Fibroblast of gingiva (primary cell): ENCODE results near the gene CES3.
A peak's percentile ranks its signal among the peaks of the same experiment; 100 is the strongest.

Source experiments
- DNase-seq: peaks from one replicate; pipeline ENCODE4 v3.0.0-alpha.2; 2011; ENCODE audit warnings: low read depth

CES3 gene

DNA sequence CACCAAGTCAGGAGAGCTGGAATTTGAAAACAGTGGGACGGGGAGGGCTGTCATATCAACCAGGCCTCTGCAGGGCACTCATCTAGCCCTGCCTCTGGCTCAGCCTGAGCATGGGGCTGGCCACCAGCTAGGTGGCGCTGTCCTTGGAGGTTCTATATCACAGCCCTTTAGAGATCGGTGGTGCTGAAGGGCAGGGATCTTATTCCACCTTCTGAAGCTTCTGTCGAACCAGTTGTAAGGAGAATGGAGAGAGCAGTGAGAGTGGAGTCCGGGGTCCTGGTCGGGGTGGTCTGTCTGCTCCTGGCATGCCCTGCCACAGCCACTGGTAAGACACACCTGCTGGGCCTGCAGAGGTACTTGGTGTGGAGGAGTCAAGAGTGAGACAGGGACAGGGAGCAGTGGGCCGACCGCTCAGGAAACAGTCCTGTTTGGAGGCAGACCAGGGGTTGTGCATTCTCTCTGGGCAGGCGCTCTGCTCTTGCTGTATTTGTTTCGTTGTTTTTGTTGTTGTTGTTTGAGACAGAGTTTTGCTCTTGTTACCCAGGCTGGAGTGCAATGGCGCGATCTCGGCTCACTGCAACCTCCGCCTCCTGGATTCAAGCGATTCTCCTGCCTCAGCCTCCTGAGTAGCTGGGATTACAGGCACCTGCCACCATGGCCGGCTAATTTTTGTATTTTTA, at the start of gene CES3:
Gene CES3, plus strand, starts transcription at position 202 of the 680 bp plus-strand sequence. Its CDS starts 42 bp downstream, at position 244.
- DNase-seq = peak; percentile 48

GRCh38 chr16:66911801-66912200, 49.3 kb upstream of the CES3 start:
- DNase-seq = no peak

GRCh38 chr16:66913081-66913480, 48.0 kb upstream of the CES3 start:
- DNase-seq = no peak

GRCh38 chr16:66913711-66914110, 47.4 kb upstream of the CES3 start:
- no peak for DNase-seq

DNA sequence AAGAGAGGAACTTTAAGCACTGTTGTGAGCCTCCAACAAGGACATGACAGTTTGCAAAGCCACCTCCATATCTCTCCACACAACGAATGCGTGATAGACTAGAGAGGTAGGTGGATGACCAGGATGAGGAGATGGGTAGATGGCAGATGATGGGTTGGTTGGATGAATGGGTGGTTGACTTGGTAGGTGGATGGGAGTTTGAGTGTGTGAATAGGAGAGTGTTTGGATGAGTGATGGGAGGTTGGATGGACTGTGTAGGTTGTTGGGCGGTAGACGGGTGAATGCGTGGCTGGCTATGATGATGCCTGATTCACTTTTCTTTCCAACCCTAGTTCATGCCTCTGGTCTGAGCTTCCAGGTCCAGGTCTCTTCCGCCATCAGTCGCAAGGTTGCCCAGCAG, 46.5 kb upstream of the CES3 start:
- DNase-seq = no peak

GRCh38 chr16:66915041-66915440, 46.0 kb upstream of the CES3 start:
- no peak for DNase-seq

DNA sequence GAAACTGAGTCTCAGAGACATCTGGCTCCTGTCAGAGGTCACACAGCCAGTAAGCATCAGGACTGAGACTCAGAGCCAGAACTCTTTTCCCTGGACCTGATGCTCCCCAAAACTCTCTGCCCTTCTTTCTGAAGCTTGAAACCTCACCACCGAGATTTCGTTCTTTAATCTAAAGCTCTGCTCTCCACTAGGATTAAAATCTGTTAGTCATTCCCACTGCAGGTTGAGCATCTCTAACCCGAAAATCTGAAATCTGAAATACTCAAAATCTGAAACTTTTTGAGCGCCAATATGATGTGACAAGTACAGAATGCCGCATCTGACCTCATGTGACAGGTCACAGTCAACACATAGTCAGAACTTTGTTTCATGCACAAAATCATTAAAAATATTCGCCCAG, 44.5 kb upstream of the CES3 start:
- no peak for DNase-seq

GRCh38 chr16:66917741-66918140, 43.3 kb upstream of the CES3 start:
- DNase-seq = no peak

- DNase-seq = no peak
Observed at GRCh38 chr16:66918355-66918754, 42.7 kb upstream of the CES3 start.

DNA sequence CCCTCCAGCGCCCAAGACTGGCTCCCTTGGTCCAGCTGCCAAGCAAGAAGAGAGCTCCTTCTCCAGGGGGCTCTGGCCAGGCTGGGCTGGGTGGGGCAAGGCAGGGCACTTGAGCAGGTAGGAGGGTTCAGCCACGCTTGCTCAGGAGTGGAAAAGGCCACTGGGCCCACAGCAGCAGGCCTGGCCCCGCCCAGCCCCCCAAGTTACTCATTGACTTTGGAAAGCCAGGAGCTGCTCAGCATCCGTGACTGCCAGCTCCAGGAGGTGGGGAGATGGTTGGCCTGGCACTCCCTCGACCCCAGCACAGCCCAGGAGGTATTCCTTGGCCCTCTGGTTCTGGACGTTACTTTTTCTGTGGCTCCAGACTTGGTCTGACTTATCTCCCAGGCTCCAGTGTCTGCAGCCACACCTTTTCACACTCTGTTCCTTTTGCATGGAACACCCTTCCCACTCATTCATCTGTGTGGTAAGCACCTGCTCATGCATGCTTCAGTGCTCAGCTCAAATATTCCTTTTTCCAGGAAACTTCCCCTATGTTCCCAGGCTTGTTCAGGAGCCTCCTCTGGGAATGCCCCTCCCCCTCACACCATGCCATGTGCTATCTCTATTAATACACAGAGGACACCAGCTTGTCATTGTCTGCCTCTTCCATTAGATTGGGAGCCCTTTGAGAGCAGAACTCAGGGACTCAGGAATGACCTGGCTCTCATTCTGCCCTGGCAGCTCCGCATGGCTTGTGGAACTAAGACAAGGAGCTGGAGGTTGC, 42.1 kb upstream of the CES3 start, which contains the start of gene CDH16:
Gene CDH16, minus strand, starts transcription at position 83 of the 766 bp plus-strand sequence. CDS start 820 bp downstream, outside the sequence.
- DNase-seq = no peak

- no peak for DNase-seq
Observed at GRCh38 chr16:66919569-66920298, 41.3 kb upstream of the CES3 start.

- DNase-seq = no peak
Observed at GRCh38 chr16:66920299-66920590, 40.8 kb upstream of the CES3 start.

DNA sequence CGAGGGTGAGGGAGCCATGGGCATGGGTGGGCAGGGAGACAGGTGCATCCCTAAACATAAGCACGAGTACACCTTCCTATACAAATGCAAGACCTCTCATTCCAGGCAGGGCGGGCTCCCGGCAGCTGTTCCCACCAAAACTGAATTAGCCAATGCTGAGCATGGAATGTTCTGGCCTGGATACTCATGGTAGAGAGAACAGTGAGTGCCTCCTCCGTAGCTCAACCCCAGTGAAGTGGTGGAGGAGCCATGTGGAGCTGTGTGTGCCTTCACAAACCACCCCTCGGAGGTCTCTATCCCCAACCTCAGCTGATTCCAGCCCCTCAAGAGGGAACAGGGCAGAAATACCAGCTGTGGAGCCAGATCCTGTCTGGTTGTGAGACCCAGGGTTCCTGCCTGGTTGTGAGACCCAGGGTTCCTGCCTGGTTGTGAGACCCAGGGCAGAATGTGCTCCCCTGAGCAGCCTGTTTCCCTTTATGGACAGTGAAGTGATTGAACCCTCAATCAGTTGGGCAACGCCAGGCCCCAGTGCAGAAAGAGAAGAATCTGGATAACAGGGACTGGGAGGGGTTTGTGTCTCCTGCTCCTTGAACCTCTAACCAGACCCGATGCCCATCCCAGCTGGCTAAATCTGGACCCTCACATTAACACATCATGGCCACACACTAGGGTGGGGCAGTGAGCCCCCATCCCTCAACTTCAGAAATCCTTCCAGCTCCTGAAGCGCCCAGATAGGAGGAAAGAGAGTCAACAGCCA, 40.0 kb upstream of the CES3 start:
- no peak for DNase-seq

DNA sequence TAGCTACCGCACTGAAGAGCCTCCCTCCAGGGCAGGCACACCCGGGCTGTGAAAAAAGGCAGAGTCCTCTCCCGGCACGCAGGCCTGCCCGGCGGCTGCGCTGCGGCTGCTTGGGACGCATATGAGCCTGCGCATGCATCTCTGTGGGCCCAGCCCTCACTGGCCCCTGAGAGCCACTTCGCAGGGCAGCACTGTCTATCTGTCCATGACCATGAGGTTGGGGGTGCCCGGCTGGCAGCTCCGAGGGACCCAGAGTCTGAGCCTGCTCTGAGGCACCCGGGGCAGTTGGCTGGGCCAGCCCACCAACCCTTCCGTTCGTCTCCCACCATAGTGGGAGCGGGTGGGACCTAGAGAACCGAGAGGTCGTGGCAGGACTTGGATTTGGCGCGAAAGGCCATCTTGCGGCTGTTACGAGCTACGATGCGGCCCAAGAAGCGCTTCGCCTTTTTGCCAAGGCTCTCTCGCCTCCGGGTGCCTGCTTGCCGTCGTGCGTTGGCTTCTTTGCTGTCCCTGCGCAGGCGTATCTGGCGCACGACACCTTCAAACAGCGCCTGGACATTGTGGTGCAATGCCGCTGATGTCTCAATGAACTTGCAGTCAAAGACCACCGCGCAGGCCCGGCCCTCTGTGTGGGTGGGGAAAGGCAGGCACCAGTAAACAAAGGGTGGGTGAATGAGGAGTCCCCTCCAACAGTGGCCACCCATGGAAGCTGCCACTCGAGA, 39.2 kb upstream of the CES3 start:
- DNase-seq = no peak

GRCh38 chr16:66923247-66923731, 37.8 kb upstream of the CES3 start:
- DNase-seq = no peak

GRCh38 chr16:66923866-66924265, 37.2 kb upstream of the CES3 start:
- DNase-seq = no peak

DNA sequence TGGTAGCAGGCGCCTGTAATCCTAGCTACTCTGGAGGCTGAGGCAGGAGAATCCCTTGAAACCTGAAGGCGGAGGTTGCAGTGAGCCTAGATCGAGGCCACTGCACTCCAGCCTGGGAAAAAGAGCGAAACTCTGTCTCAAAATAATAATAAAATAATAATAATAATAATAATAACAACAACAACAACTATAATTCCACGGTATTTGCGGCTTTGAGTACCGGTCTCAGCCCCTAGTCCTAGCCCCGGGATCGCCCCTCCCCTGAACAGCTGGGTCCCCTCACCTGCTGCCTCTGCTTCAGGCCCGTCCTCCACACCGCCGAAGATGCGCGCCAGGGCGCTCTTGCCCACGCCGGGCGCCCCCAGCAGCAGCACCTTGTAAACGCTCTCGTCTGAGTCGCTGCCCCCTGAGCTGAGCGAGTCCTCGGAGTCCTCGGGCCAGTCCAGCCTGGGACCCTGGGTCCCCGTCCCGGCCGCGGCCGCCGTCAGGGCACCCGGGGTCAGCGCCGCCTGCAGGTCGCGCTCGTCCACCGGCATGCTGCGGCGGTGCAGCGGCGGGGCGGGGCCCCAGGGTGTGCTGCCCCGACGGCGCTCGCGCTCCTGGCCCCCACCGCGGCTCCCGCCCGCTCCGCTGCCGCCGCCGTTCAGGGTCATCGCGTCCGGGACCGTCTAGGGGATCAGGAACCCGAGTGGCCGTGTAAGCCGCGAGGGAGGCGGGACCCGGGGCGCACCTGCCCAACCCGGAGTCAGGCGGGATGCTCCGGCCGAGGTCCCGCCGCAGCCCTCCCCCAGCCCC, 36.3 kb upstream of the CES3 start:
- DNase-seq = no peak

DNA sequence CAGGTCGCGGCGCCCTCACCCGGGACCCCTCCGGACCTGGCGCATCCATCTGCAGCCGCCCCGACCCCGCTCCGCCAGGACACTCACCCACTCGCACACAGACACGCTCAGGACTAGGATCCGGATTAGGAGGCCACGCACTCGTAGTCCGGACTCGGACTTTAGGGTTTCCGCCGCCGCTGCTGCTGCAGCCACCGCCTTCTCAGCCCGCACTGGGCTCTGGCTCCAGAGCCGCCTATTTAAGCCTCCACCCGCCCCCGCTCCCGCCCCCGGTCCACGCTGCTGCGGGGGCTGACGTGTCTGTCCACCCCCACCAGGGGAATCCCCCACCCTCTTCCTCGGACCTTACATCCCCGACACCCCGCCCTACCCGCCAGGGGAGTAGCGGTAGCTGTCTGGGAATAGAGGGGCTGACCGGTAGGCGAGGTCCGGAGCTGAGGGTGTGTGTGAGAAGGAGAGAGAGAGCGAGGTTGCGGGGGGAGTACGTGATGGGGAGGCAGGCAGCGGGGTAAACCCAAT, 35.7 kb upstream of the CES3 start, which contains the start of gene RRAD:
Gene RRAD, minus strand, starts transcription at position 214 of the 519 bp plus-strand sequence. CDS start 356 bp downstream, outside the sequence.
- no peak for DNase-seq

- peak; percentile 11 for DNase-seq
Observed at GRCh38 chr16:66926171-66926947, 34.7 kb upstream of the CES3 start.
